Rectal smooth muscle tissue (tissue), 1 donor: ENCODE data around the gene ZNF146.
"Not testable (repeated sequence)": the region's sequence is repeated elsewhere in the genome, so short reads cannot be mapped to it uniquely, and the experiment has no call there.

Experiments
- H3K27ac ChIP-seq: one replicate; pipeline ENCODE4 v1.7.0; 2013; ENCODE audit warnings: low read depth, low read length, inconsistent platforms
- H3K27me3 ChIP-seq: one replicate; pipeline ENCODE4 v1.7.0; 2013; ENCODE audit warnings: low read length; ENCODE audit not compliant: control insufficient read depth, insufficient read depth
- H3K36me3 ChIP-seq: one replicate; pipeline ENCODE4 v1.7.0; 2013; ENCODE audit warnings: low read length; ENCODE audit not compliant: control insufficient read depth, insufficient read depth
- H3K4me1 ChIP-seq: one replicate; pipeline ENCODE4 v1.7.0; 2013; ENCODE audit warnings: low read length; ENCODE audit not compliant: control insufficient read depth, insufficient read depth
- H3K4me3 ChIP-seq: one replicate; pipeline ENCODE4 v1.7.0; 2013; ENCODE audit warnings: low read length
- H3K9ac ChIP-seq: one replicate; pipeline ENCODE4 v1.7.0; 2013; ENCODE audit warnings: low read length

Gene ZNF146

GRCh38 chr19:36207605-36208252 lies 7.2 kb upstream of the ZNF146 start:
- Histone ChIP-seq H3K4me1 (no peaks in the 10 kb centered on the region), H3K27ac (no peak overlapping the region), H3K27me3 (no peaks in the 10 kb centered on the region), H3K9ac (no peak overlapping the region), H3K4me3 (no peak overlapping the region), H3K36me3 (peaks cover 2% of the 10 kb centered on the region)

GRCh38 chr19:36209372-36209771 lies 5.5 kb upstream of the ZNF146 start:
- no peak overlapping the region for H3K4me3 ChIP-seq
- no peak overlapping the region for H3K27ac ChIP-seq
- no peaks in the 10 kb centered on the region for H3K27me3 ChIP-seq
- peaks cover 4% of the 10 kb centered on the region for H3K4me1 ChIP-seq
- H3K9ac ChIP-seq = no peak overlapping the region
- H3K36me3 ChIP-seq = no peaks in the 10 kb centered on the region

- Histone ChIP-seq H3K27me3 (no peaks in the 10 kb centered on the region), H3K9ac (no peak overlapping the region), H3K27ac (no peak overlapping the region), H3K36me3 (no peaks in the 10 kb centered on the region), H3K4me1 (peaks cover 4% of the 10 kb centered on the region), H3K4me3 (no peak overlapping the region)
Observed at GRCh38 chr19:36210497-36210896, 4.4 kb upstream of the ZNF146 start.

DNA sequence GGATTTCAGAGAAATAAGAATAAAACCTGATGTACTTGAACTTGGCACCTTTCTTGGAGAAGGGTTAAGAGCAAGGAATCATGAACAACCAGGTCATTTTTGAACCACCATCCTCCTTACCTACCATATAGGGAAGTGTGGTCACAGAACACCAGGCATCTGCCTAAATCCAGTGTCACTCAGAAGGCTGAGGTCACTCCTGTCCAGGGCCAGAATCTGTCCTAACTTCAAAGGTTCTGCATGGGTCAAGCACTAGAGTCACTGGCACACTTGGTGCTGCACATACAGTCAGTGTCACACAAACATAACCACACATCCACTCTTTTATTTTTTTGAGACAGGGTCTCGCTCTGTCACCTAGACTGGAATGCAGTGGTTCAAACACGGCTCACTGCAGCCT lies 2.0 kb upstream of the ZNF146 start:
- no peaks in the 10 kb centered on the region for H3K27me3 ChIP-seq
- no peak overlapping the region for H3K4me3 ChIP-seq
- no peak overlapping the region for H3K9ac ChIP-seq
- H3K27ac ChIP-seq = no peak overlapping the region
- no peaks in the 10 kb centered on the region for H3K36me3 ChIP-seq
- peaks cover 4% of the 10 kb centered on the region for H3K4me1 ChIP-seq

DNA sequence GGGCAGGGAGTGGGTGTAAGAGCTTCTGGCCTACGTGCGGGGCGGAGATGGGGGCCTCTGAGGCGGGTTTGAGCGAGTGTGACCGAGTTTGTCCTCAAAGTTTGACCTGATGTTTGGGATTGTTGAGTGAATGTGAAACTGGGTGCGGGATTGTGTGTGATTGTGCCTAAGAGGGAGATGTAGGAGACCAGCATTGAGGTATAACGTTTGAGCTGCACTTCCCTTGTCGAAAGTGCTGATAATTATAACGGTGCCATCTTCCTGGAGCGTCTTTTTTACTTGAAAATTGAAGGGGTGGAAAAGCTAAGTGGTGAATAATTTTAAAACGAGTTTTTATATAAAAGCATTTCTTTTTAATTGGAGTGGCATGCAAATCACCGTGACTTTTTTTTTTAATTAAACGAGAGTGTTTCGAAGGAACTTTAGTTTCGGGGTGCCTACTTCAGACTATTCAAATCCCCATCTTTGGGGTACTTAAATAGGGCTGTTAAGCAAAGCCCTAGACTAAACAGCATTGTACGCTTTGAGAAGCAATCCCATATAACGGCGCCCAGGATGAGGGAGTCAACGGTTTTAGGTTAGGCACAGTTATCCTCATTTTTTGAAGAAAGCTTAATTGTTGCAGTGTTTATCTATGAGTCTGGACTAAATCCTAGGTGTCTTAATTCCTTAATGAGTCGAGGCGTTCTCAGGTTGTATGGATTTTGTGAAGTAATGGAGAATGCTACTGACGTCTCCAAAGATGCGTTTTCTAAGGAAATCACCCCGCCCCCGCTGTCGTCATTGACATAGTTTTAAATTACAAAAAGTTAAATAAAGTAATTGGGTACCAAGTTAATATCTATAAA lies 594 bp downstream of the ZNF146 start:
- peaks cover 4% of the 10 kb centered on the region for H3K4me1 ChIP-seq
- H3K36me3 ChIP-seq = no peaks in the 10 kb centered on the region

DNA sequence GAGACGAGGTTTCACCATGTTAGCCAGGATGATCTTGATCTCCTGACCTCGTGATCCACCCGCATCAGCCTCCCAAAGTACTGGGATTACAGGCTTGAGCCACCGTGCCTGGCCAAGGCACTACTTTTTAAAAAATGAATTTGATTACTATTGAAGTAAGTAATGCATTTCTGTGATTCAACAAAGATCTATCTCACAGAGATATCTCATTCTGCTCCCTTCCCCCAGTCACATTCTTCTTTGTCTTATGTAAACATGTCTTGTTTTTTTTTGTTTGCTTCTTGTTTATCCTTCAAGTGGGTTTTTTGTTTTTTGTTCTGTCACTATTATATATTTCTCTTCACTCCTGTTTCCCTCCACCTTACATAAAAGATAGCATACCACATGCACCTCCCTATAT lies 6.6 kb downstream of the ZNF146 start:
- Histone ChIP-seq H3K36me3 (peaks cover 6% of the 10 kb centered on the region), H3K9ac (no peak overlapping the region), H3K27ac (no peak overlapping the region), H3K4me1 (peaks cover 5% of the 10 kb centered on the region), H3K27me3 (no peaks in the 10 kb centered on the region), H3K4me3 (no peak overlapping the region)

More for the DNA sequence above, 594 bp downstream of the ZNF146 start:
- peak overlapping the region; percentile 56 for H3K9ac ChIP-seq
- peak overlapping the region; percentile 98 for H3K27ac ChIP-seq
- H3K27me3 ChIP-seq = no peaks in the 10 kb centered on the region
- H3K4me3 ChIP-seq = peak overlapping the region; percentile 91

- no peak overlapping the region for H3K27ac ChIP-seq
- no peaks in the 10 kb centered on the region for H3K27me3 ChIP-seq
- no peak overlapping the region for H3K9ac ChIP-seq
- peaks cover 5% of the 10 kb centered on the region for H3K4me1 ChIP-seq
- H3K4me3 ChIP-seq = no peak overlapping the region
- H3K36me3 ChIP-seq = peaks cover 6% of the 10 kb centered on the region
Observed at GRCh38 chr19:36222503-36222902, 7.6 kb downstream of the ZNF146 start.

GRCh38 chr19:36225219-36225892 lies 10.4 kb downstream of the ZNF146 start:
- H3K27ac ChIP-seq = no peak overlapping the region
- H3K36me3 ChIP-seq = peaks cover 29% of the 10 kb centered on the region

GRCh38 chr19:36233626-36234025 lies 18.7 kb downstream of the ZNF146 start:
- H3K36me3 ChIP-seq = peaks cover 65% of the 10 kb centered on the region
- H3K4me1 ChIP-seq, H3K4me3 ChIP-seq, H3K27ac ChIP-seq, H3K9ac ChIP-seq, H3K27me3 ChIP-seq: not testable (repeated sequence)

More at GRCh38 chr19:36225219-36225892, 10.4 kb downstream of the ZNF146 start:
- peaks cover 5% of the 10 kb centered on the region for H3K4me1 ChIP-seq
- H3K4me3 ChIP-seq = no peak overlapping the region
- no peaks in the 10 kb centered on the region for H3K27me3 ChIP-seq
- no peak overlapping the region for H3K9ac ChIP-seq

GRCh38 chr19:36236304-36236945 lies 21.5 kb downstream of the ZNF146 start:
- H3K4me1 ChIP-seq = no peaks in the 10 kb centered on the region
- no peak overlapping the region for H3K27ac ChIP-seq
- peaks cover 44% of the 10 kb centered on the region for H3K36me3 ChIP-seq
- H3K27me3 ChIP-seq = no peaks in the 10 kb centered on the region
- no peak overlapping the region for H3K9ac ChIP-seq
- no peak overlapping the region for H3K4me3 ChIP-seq

- no peak overlapping the region for H3K4me3 ChIP-seq
- no peaks in the 10 kb centered on the region for H3K4me1 ChIP-seq
- H3K36me3 ChIP-seq = peaks cover 41% of the 10 kb centered on the region
- H3K9ac ChIP-seq = no peak overlapping the region
- no peak overlapping the region for H3K27ac ChIP-seq
- no peaks in the 10 kb centered on the region for H3K27me3 ChIP-seq
Observed at GRCh38 chr19:36236946-36237310, 22.0 kb downstream of the ZNF146 start.

- Histone ChIP-seq H3K27ac (no peak overlapping the region), H3K36me3 (no peaks in the 10 kb centered on the region), H3K27me3 (no peaks in the 10 kb centered on the region), H3K9ac (no peak overlapping the region), H3K4me1 (no peaks in the 10 kb centered on the region), H3K4me3 (no peak overlapping the region)
Observed at GRCh38 chr19:36244066-36244465, 29.2 kb downstream of the ZNF146 start.
